Cardiac fibroblast (primary cell): ENCODE results near the gene CEND1.

Source experiments
- DNase-seq, 2 donors: peaks; one replicate each; pipeline versions ENCODE4 v3.0.0 to v3.0.0-alpha.2; 2010; ENCODE audit warnings: low read depth in 2 of 2
- H3K4me3 ChIP-seq, 2 donors: replicated peaks in 1 of 2; 1 replicate in 1 of 2; 2 replicates in 1 of 2; pipeline ENCODE4 v1.5.1; 2011; ENCODE audit warnings: low read depth in 2 of 2, low read length in 2 of 2, mild to moderate bottlenecking in 2 of 2, moderate library complexity in 1 of 2
- CTCF ChIP-seq: IDR thresholded peaks from one replicate; pipeline ENCODE4 v1.5.1; 2011; ENCODE audit warnings: low read depth, mild to moderate bottlenecking, low read length, inconsistent platforms

Gene CEND1

GRCh38 chr11:803770-804598 is 14.1 kb upstream of the CEND1 start:
- DNase-seq = no peak
- H3K4me3 ChIP-seq = peak overlapping the region; percentile 56 to 57
- no peak for TF ChIP-seq CTCF

- H3K4me3 ChIP-seq = no peak overlapping the region
- no peak for DNase-seq
- no peak for TF ChIP-seq CTCF
Measured at GRCh38 chr11:803467-803742, 13.5 kb upstream of the CEND1 start.

- TF ChIP-seq CTCF = no peak
- DNase-seq = no peak
- H3K4me3 ChIP-seq = no peak overlapping the region
Measured at GRCh38 chr11:802693-803466, 13.0 kb upstream of the CEND1 start.

GRCh38 chr11:802018-802617 is 12.2 kb upstream of the CEND1 start:
- TF ChIP-seq CTCF = no peak
- no peak for DNase-seq
- H3K4me3 ChIP-seq = no peak overlapping the region

- no peak for DNase-seq
- TF ChIP-seq CTCF = no peak
- no peak overlapping the region for H3K4me3 ChIP-seq
Measured at GRCh38 chr11:801097-801780, 11.3 kb upstream of the CEND1 start.

GRCh38 chr11:800473-800872 is 10.6 kb upstream of the CEND1 start:
- TF ChIP-seq CTCF = no peak
- no peak for DNase-seq
- no peak overlapping the region for H3K4me3 ChIP-seq
